ENCODE results near the gene PARD3.

Gene PARD3

DNA sequence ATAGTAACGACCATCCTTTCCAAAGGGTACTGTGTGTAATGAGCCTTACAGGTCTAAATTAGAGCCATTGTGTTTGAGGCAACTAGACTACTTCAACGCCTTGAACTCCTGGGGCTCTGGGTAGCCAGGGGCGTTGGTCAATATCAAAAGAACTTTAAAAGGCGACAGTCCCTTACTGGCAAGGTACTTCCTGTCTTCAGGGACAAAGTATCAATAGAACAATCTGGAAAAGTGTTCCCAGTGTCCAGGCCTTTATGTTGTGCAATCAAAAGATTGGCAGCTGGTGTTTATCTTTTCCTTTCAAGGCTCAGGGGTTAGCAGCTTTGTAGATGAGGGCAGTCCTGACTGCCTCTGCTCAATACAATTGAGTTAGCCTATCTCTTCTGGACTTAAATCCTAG lies 284.3 kb downstream of the PARD3 start:
- no peak overlapping the region for H3K4me3 ChIP-seq (ENCODE audit: low read length, poor library complexity, severe bottlenecking)
- H3K4me2 ChIP-seq (ENCODE audit: low read depth, low read length, poor library complexity, severe bottlenecking), result no peak overlapping the region
- H2AFZ ChIP-seq (ENCODE audit: low read length), result no peak overlapping the region
- no peaks in the 10 kb centered on the region for H3K27me3 ChIP-seq (ENCODE audit: insufficient read depth, low read length, poor library complexity, severe bottlenecking)
- no peaks in the 10 kb centered on the region for H3K9me3 ChIP-seq (ENCODE audit: insufficient read depth, low read depth, low read length)
- H3K79me2 ChIP-seq (ENCODE audit: insufficient read depth, low read length), result peaks cover 7% of the 10 kb centered on the region; the same call in 1 of the 2 replicates
- H3K36me3 ChIP-seq (ENCODE audit: insufficient read depth, low read length), result no peaks in the 10 kb centered on the region
- no peaks in the 10 kb centered on the region for H4K20me1 ChIP-seq (ENCODE audit: insufficient read depth, low read length, poor library complexity, severe bottlenecking)
- TF ChIP-seq EZH2phosphoT487 (IDR thresholded peaks at IDR 0.05; ENCODE audit: borderline replicate concordance), result no peak
- TF ChIP-seq, protein P1, sequence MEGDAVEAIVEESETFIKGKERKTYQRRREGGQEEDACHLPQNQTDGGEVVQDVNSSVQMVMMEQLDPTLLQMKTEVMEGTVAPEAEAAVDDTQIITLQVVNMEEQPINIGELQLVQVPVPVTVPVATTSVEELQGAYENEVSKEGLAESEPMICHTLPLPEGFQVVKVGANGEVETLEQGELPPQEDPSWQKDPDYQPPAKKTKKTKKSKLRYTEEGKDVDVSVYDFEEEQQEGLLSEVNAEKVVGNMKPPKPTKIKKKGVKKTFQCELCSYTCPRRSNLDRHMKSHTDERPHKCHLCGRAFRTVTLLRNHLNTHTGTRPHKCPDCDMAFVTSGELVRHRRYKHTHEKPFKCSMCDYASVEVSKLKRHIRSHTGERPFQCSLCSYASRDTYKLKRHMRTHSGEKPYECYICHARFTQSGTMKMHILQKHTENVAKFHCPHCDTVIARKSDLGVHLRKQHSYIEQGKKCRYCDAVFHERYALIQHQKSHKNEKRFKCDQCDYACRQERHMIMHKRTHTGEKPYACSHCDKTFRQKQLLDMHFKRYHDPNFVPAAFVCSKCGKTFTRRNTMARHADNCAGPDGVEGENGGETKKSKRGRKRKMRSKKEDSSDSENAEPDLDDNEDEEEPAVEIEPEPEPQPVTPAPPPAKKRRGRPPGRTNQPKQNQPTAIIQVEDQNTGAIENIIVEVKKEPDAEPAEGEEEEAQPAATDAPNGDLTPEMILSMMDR (conservative IDR thresholded peaks at IDR 0.05; ENCODE audit: low read length), result no peak
- H3K9me2 ChIP-seq (replicated peaks; ENCODE audit: low read depth, low read length), result no peaks in the 10 kb centered on the region
- H3K4me1 ChIP-seq (ENCODE audit: insufficient read depth, low read length, poor library complexity, severe bottlenecking), result peaks cover 12% of the 10 kb centered on the region
- H3F3A ChIP-seq (ENCODE audit: low read depth), result no peaks in the 10 kb centered on the region
- H3K9ac ChIP-seq (ENCODE audit: low read depth, low read length, poor library complexity, severe bottlenecking), result no peak overlapping the region

DNA sequence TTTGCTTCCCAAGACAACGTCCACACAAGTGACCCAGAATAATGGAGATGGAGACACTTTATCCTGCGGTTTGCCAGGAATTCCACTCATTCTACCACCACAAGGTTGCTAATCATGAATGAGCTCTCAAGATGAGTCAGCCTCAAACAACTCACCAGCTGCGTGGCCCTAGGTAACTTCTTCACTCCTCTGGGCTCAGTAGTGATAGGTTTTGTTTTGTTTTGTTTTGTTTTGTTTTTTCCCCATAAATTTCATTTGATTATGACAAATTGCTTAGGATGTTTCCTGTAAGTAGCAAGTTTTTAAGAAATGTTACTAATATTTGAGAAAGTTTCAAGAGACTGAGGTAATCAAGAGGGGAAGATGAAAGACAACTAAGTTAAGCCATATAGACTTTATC lies 286.8 kb downstream of the PARD3 start:
- Histone ChIP-seq H4K20me1 (ENCODE audit: insufficient read depth, low read length, poor library complexity, severe bottlenecking) (no peaks in the 10 kb centered on the region), H3K9ac (ENCODE audit: low read depth, low read length, poor library complexity, severe bottlenecking) (no peak overlapping the region), H2AFZ (ENCODE audit: low read length) (no peak overlapping the region), H3K4me1 (ENCODE audit: insufficient read depth, low read length, poor library complexity, severe bottlenecking) (peaks cover 17% of the 10 kb centered on the region), H3K4me3 (ENCODE audit: low read length, poor library complexity, severe bottlenecking) (no peak overlapping the region), H3K9me2 (replicated peaks; ENCODE audit: low read depth, low read length) (no peaks in the 10 kb centered on the region), H3K4me2 (ENCODE audit: low read depth, low read length, poor library complexity, severe bottlenecking) (no peak overlapping the region), H3K36me3 (ENCODE audit: insufficient read depth, low read length) (no peaks in the 10 kb centered on the region), H3K9me3 (ENCODE audit: insufficient read depth, low read depth, low read length) (no peaks in the 10 kb centered on the region), H3K79me2 (ENCODE audit: insufficient read depth, low read length) (peaks cover 11% of the 10 kb centered on the region), H3K27me3 (ENCODE audit: insufficient read depth, low read length, poor library complexity, severe bottlenecking) (no peaks in the 10 kb centered on the region), H3F3A (ENCODE audit: low read depth) (no peaks in the 10 kb centered on the region)
- no peak for TF ChIP-seq EZH2phosphoT487 (IDR thresholded peaks at IDR 0.05; ENCODE audit: borderline replicate concordance)
- TF ChIP-seq, protein P1 (conservative IDR thresholded peaks at IDR 0.05; ENCODE audit: low read length), result 0 out of 2 replicates have a peak, but pooled peaks have one; percentile 6

DNA sequence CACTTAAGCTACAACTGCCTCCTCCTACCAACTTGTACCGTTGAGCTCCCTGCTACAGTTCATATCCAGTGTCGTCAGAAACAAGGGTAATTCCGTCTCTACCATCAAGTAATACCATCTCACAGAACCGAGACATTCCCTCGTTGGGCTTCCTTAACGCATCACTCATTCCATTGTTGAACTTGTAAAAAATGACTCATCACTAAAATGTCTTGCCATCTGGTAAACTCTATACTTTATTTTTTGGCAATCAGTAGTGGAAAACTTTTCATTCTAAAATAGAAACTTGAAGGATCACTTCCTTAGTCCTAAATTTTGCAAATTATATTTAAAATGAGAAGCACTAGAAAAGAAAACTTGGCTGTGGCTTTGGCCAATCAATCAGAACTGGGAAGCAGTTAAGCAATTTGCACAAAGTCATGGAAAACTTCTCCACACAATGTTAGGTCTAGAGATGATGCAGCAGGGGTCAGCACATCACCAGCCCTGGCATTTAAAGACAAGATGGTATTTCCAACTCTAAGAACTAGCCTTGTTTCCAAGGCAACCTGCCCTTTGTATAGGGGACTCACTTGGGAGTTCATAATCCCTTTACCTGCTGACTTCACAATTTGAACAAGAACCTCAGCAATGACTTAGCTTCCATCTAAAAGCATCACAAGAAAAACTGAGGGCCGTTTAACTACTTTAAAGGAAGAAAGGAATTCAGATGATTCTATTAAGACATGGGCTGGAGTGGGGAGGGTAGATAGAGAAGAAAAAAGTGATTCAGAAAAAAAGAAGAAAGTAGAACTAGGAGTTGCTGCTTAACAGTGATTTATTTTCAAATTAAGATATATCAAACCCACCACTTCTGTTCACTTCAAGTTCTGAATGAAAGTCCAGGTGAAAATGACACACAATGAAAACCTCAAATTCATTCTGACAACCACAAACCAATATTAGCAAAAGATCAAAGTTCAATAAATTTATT lies 288.1 kb downstream of the PARD3 start:
- no peaks in the 10 kb centered on the region for H3K9me3 ChIP-seq (ENCODE audit: insufficient read depth, low read depth, low read length)
- H3K27me3 ChIP-seq (ENCODE audit: insufficient read depth, low read length, poor library complexity, severe bottlenecking), result no peaks in the 10 kb centered on the region
- H3K9me2 ChIP-seq (replicated peaks; ENCODE audit: low read depth, low read length), result no peaks in the 10 kb centered on the region
- no peak overlapping the region for H2AFZ ChIP-seq (ENCODE audit: low read length)
- H3F3A ChIP-seq (ENCODE audit: low read depth), result no peaks in the 10 kb centered on the region
- no peak overlapping the region for H3K9ac ChIP-seq (ENCODE audit: low read depth, low read length, poor library complexity, severe bottlenecking)
- H3K36me3 ChIP-seq (ENCODE audit: insufficient read depth, low read length), result no peaks in the 10 kb centered on the region
- H4K20me1 ChIP-seq (ENCODE audit: insufficient read depth, low read length, poor library complexity, severe bottlenecking), result peaks cover 5% of the 10 kb centered on the region
- H3K4me1 ChIP-seq (ENCODE audit: insufficient read depth, low read length, poor library complexity, severe bottlenecking), result peaks cover 30% of the 10 kb centered on the region
- H3K4me2 ChIP-seq (ENCODE audit: low read depth, low read length, poor library complexity, severe bottlenecking), result no peak overlapping the region
- no peak overlapping the region for H3K4me3 ChIP-seq (ENCODE audit: low read length, poor library complexity, severe bottlenecking)
- peaks cover 19% of the 10 kb centered on the region for H3K79me2 ChIP-seq (ENCODE audit: insufficient read depth, low read length)
- TF ChIP-seq EZH2phosphoT487 (IDR thresholded peaks at IDR 0.05; ENCODE audit: borderline replicate concordance), result no peak
- TF ChIP-seq, protein P1 (conservative IDR thresholded peaks at IDR 0.05; ENCODE audit: low read length), result peak; percentile 41

All from Loucy (cell line).